ENCODE measurements around the gene IGFBP2.

The IGFBP2 gene

DNA sequence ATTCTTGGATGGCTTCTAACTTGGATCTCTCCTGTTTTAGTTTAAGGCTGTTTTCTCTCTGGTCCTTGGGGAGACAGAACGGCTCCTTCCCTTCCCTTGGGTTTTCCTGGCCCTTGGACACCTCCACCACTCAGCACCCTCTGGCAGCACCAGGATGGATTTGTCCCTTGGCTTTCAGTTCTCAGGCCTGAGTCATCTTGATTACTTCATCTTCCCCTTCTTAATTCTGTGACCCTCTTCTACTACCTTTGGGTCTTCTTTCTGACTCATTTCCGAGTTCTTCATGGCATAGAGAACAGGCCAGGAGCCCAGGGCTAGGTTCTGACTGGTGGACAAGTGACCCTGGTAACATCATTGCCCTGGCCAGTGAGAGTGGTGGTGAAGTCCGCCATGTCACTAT is 14.9 kb downstream of the IGFBP2 start:
- no peak overlapping the region for H3K4me3 ChIP-seq (ENCODE audit: control insufficient read depth, low read depth, low read length)
- peak; percentile 91 for DNase-seq (ENCODE audit: low read depth)
- TF ChIP-seq, protein P1, sequence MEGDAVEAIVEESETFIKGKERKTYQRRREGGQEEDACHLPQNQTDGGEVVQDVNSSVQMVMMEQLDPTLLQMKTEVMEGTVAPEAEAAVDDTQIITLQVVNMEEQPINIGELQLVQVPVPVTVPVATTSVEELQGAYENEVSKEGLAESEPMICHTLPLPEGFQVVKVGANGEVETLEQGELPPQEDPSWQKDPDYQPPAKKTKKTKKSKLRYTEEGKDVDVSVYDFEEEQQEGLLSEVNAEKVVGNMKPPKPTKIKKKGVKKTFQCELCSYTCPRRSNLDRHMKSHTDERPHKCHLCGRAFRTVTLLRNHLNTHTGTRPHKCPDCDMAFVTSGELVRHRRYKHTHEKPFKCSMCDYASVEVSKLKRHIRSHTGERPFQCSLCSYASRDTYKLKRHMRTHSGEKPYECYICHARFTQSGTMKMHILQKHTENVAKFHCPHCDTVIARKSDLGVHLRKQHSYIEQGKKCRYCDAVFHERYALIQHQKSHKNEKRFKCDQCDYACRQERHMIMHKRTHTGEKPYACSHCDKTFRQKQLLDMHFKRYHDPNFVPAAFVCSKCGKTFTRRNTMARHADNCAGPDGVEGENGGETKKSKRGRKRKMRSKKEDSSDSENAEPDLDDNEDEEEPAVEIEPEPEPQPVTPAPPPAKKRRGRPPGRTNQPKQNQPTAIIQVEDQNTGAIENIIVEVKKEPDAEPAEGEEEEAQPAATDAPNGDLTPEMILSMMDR (conservative IDR thresholded peaks at IDR 0.05; ENCODE audit: control insufficient read depth, insufficient read depth, low read depth, low read length) = no peak

DNA sequence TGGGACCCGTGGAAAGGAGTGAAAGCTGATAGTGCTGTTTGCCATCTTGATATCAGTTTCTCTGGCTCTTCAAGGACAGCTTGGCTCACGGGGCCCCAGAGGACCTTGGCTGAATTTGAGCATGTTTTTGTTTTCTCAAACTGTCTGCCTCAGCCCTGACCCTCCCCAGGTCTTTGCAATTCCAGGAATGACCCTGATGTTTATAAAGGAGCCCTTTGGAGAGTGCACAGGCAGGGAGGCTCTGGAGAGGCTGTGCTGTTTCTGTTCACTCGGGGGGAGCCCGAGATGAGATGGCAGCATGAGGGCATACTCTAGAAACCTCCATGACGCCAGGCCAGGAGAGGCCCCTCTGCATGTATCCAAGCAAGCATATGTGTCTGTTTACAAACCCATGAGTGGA is 16.4 kb downstream of the IGFBP2 start:
- TF ChIP-seq, protein P1 (conservative IDR thresholded peaks at IDR 0.05; ENCODE audit: control insufficient read depth, insufficient read depth, low read depth, low read length) = no peak
- no peak overlapping the region for H3K4me3 ChIP-seq (ENCODE audit: control insufficient read depth, low read depth, low read length)

DNA sequence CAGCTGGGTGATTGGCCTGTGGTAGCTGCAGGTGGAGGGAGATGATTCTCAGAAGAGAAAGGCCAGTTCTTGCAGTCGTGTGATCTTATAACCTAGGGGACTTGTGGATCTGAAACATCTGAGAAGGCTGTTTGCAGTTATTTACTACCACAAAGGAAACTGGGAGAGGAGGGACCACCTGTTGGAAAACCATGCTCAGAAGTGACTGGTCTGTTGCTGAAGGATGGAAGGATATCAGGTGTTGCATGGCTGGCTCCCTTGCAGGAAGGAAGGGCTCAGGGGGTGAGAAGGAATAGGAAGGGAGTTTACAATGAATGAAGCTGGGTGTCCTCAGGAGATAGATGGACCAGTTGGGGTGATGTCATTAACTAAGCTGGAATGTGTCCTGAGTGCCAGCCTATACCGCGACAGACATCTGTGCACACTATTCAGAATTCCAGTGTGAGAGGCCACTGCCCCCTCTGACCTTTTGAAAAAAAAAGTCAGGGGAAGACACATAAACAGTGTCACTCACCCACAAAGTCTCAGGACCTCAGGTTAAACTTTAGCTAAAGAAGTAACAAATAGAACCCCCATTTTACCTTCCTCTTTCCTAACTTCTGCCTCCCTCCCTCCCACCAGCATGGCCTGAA is 17.5 kb downstream of the IGFBP2 start:
- DNase-seq (ENCODE audit: low read depth) = no peak
- TF ChIP-seq, protein P1 (conservative IDR thresholded peaks at IDR 0.05; ENCODE audit: control insufficient read depth, insufficient read depth, low read depth, low read length) = no peak
- no peak overlapping the region for H3K4me3 ChIP-seq (ENCODE audit: control insufficient read depth, low read depth, low read length)

More for the DNA sequence above, 16.4 kb downstream of the IGFBP2 start:
- DNase-seq (ENCODE audit: low read depth) = no peak

DNA sequence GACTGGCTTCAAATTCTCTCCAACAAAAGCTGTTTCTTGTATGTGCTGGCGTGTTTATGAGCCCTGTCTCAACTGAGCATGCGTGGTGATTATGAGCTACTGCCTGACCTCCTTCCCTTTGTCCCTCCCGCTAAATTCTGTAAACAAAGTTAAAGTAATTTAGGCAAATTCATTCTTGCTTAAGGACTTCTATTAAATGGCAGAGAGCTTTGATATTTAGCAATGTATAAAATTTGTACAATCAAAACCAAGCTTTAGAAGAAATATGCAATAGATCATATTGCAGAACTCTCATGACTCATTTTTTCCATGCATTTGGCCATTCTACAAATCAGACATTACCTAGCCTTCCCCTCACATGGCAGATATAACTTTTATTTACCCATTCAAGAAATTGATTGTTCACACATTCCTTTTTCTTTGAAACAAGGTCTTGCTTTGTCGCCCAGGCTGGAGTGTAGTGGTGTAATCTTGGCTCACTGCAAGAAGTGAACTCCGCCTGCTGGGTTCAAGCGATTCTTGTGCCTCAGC is 18.2 kb downstream of the IGFBP2 start:
- TF ChIP-seq, protein P1 (conservative IDR thresholded peaks at IDR 0.05; ENCODE audit: control insufficient read depth, insufficient read depth, low read depth, low read length) = no peak
- DNase-seq (ENCODE audit: low read depth) = peak; percentile 71
- no peak overlapping the region for H3K4me3 ChIP-seq (ENCODE audit: control insufficient read depth, low read depth, low read length)

DNA sequence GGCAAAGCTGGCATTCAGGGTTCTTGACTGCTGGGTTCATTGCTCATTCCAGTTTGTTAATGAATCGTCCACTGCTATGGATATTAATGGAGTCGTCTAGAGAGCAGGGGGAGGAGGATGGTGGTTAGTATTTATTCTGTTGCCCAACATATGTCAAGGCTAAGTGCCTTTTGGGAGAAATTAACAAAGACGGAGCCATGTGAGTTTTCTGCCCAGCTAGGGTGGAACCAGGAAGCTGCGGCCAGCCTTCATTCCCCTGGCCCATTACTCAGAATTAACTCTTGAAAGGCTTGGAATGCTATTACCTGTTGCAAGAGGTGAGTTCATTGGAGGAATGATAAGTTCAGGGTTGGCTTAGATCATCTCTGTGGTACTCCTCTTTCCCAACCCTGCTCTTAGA is 19.3 kb downstream of the IGFBP2 start:
- no peak for DNase-seq (ENCODE audit: low read depth)
- no peak overlapping the region for H3K4me3 ChIP-seq (ENCODE audit: control insufficient read depth, low read depth, low read length)
- TF ChIP-seq, protein P1 (conservative IDR thresholded peaks at IDR 0.05; ENCODE audit: control insufficient read depth, insufficient read depth, low read depth, low read length) = no peak

DNA sequence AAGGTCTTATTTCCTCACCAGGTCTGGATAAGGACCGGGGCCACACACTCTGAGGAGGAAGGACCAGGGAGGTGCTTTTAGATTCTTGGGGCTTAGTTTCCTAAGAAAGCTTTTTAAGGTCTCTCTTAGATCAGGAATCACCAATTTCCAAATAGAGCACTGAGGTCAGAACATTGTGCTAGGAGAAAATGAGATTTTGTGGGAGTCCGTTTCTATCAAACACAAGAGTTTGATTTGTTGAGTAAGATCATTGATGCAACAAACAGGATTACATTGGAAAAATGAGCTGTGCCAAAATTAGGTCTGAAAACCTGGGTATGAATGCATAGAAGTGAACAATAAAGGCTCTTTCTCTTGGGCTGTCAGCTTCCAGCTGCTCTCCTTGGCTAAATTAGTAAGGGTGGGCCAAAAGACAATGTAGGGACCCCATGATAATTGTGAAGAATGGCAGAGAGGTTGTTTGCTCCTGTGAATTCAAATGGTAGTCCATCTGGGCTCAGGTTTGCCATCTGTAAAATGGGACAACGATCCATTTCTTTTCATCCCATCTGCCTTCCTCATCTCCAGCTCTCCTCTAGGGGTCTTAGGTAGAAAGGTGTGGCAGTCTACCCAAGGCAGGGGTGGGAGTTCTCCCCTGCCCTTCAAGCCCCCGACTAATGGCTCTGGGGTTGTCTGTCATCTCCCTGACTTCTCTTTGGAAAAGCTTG is 20.0 kb downstream of the IGFBP2 start:
- TF ChIP-seq, protein P1 (conservative IDR thresholded peaks at IDR 0.05; ENCODE audit: control insufficient read depth, insufficient read depth, low read depth, low read length) = no peak
- DNase-seq (ENCODE audit: low read depth) = no peak
- no peak overlapping the region for H3K4me3 ChIP-seq (ENCODE audit: control insufficient read depth, low read depth, low read length)
